PC-9 (cell line): ENCODE results near the gene SPART. TPM values are rescaled to one million over a fixed set of nuclear protein-coding genes. Genes with fewer than 3 reads are reported as not detected.

ENCODE experiments used
- BruUV-seq: library from RNA; stranded (reverse); fragments of 400-500 nt; replicated peaks from 2 replicates; lab custom pipeline; 2021; lab: Mats Ljungman, UMichigan
- CTCF ChIA-PET: fragments of 300-600 bp; sonication (Branson Sonifier 250); formaldehyde crosslinking; loops from one replicate; lab custom pipeline; 2022; ENCODE audit warnings: antibody characterized with exemption; lab: Charles Lee
- POLR2A ChIA-PET: fragments of 300-600 bp; sonication (Branson Sonifier 250); formaldehyde crosslinking; loops from one replicate; lab custom pipeline; 2022; ENCODE audit warnings: antibody characterized with exemption; ENCODE audit not compliant: unreplicated experiment; lab: Charles Lee
- DNase-seq, 2 experiments: peaks; one replicate each; pipeline versions ENCODE4 v3.0.0 to v3.0.0-alpha.2; 2015 to 2022; ENCODE audit warnings: mixed read lengths in 1 of 2
- H2AFZ ChIP-seq: fragments of 200-600 bp; sonication (generic); 2 replicates; pipeline ENCODE4 v1.8.1; 2017; ENCODE audit warnings: antibody characterized with exemption
- H3F3A ChIP-seq: fragments of 200-600 bp; sonication (generic); 2 replicates; pipeline ENCODE4 v1.8.1; 2017; ENCODE audit warnings: antibody characterized with exemption, mild to moderate bottlenecking, low read depth; ENCODE audit not compliant: insufficient read depth
- H3K27ac ChIP-seq: fragments of 200-600 bp; sonication (generic); 2 replicates; pipeline ENCODE4 v1.6.1; 2016; ENCODE audit warnings: mixed run types
- H3K27me3 ChIP-seq: fragments of 200-600 bp; sonication (generic); 2 replicates; pipeline ENCODE4 v1.6.1; 2016; ENCODE audit warnings: low read depth, mixed run types; ENCODE audit not compliant: insufficient read depth
- H3K36me3 ChIP-seq: fragments of 200-600 bp; sonication (generic); 2 replicates; pipeline ENCODE4 v1.6.1; 2016; ENCODE audit warnings: low read depth, mixed run types
- H3K4me1 ChIP-seq: fragments of 200-600 bp; sonication (generic); replicated peaks from 2 replicates; pipeline ENCODE4 v1.6.1; 2016; ENCODE audit warnings: mixed run types; ENCODE audit not compliant: insufficient read depth
- H3K4me2 ChIP-seq: fragments of 200-600 bp; sonication (generic); 2 replicates; pipeline ENCODE4 v1.6.1; 2017; ENCODE audit warnings: mixed run types
- H3K4me3 ChIP-seq: fragments of 200-600 bp; sonication (generic); 2 replicates; pipeline ENCODE4 v1.6.1; 2016; ENCODE audit warnings: mixed run types
- H3K79me2 ChIP-seq: fragments of 200-600 bp; sonication (generic); 2 replicates; pipeline ENCODE4 v1.6.1; 2017; ENCODE audit warnings: low read depth, mixed run types
- H3K9me2 ChIP-seq: fragments of 200-600 bp; sonication (generic); 2 replicates; pipeline ENCODE4 v1.8.1; 2017; ENCODE audit warnings: mild to moderate bottlenecking; ENCODE audit not compliant: insufficient read depth
- H3K9me3 ChIP-seq: fragments of 200-600 bp; sonication (generic); 2 replicates; pipeline ENCODE4 v1.8.1; 2016; ENCODE audit warnings: low read depth; ENCODE audit not compliant: insufficient read depth
- H4K20me1 ChIP-seq: fragments of 200-600 bp; sonication (generic); 2 replicates; pipeline ENCODE4 v1.8.1; 2017; ENCODE audit not compliant: insufficient read depth
- EZH2 ChIP-seq: fragments of 200-600 bp; sonication (generic); IDR thresholded peaks from 2 replicates; pipeline ENCODE4 v1.8.0; 2017; ENCODE audit warnings: antibody characterized with exemption, low read depth
- intact Hi-C: fragments of 100-400 bp; cut with micrococcal nuclease; formaldehyde crosslinking; loops from one replicate; pipeline ENCODE4 v1.10.0; 2022; ENCODE audit not compliant: unreplicated experiment
- total RNA-seq: library from RNA; stranded (reverse); gene quantifications from 2 replicates; pipeline ENCODE4 v1.2.3, GENCODE V29; 2021
- TF ChIP-seq, protein P1 (sequence below): fragments of 200-600 bp; sonication (generic); conservative IDR thresholded peaks from 2 replicates; pipeline ENCODE4 v1.6.1; 2017; ENCODE audit warnings: mixed run types, antibody characterized with exemption, mild to moderate bottlenecking, moderate library complexity

Gene SPART
- total RNA-seq, 1 experiment from 2014 or later, result 51.4 TPM

GRCh38 chr13:36343766-36344165 lies 2.4 kb downstream of the SPART start:
- peak overlapping the region; percentile 84 for H3K4me2 ChIP-seq
- ChIA-PET CTCF (interaction anchor here (0.7 kb wide), 1 partner anchor 555 kb away, joined by 6 read pairs; no protein-coding TSS in a partner anchor), POLR2A (interaction anchor here (0.6 kb wide), 1 partner anchor 1651 kb away, joined by 6 read pairs; no protein-coding TSS in a partner anchor)
- H3K79me2 ChIP-seq, result peaks cover 69% of the 10 kb centered on the region
- intact Hi-C loops, result loop anchor here (2.0 kb wide), 1 partner anchor 75 kb away; no protein-coding TSS in a partner anchor
- peak overlapping the region; percentile 92; the same call in 1 of the 2 replicates for H3K4me3 ChIP-seq
- H4K20me1 ChIP-seq, result peaks cover 6% of the 10 kb centered on the region; the same call in 1 of the 2 replicates
- DNase-seq, result no peak
- no peaks in the 10 kb centered on the region for H3K9me3 ChIP-seq
- no peaks in the 10 kb centered on the region for H3K27me3 ChIP-seq
- H3K27ac ChIP-seq, result peak overlapping the region; percentile 98
- no peaks in the 10 kb centered on the region for H3K36me3 ChIP-seq
- 0 out of 2 replicates have a peak, but pooled peaks cover 3% of the 10 kb centered on the region for H3K9me2 ChIP-seq
- no peak overlapping the region for H2AFZ ChIP-seq
- no TSS peak for BruUV-seq
- TF ChIP-seq, protein P1, sequence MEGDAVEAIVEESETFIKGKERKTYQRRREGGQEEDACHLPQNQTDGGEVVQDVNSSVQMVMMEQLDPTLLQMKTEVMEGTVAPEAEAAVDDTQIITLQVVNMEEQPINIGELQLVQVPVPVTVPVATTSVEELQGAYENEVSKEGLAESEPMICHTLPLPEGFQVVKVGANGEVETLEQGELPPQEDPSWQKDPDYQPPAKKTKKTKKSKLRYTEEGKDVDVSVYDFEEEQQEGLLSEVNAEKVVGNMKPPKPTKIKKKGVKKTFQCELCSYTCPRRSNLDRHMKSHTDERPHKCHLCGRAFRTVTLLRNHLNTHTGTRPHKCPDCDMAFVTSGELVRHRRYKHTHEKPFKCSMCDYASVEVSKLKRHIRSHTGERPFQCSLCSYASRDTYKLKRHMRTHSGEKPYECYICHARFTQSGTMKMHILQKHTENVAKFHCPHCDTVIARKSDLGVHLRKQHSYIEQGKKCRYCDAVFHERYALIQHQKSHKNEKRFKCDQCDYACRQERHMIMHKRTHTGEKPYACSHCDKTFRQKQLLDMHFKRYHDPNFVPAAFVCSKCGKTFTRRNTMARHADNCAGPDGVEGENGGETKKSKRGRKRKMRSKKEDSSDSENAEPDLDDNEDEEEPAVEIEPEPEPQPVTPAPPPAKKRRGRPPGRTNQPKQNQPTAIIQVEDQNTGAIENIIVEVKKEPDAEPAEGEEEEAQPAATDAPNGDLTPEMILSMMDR, result no peak
- no peak for TF ChIP-seq EZH2
- peaks cover 33% of the 10 kb centered on the region for H3K4me1 ChIP-seq
- peaks cover 23% of the 10 kb centered on the region for H3F3A ChIP-seq

DNA sequence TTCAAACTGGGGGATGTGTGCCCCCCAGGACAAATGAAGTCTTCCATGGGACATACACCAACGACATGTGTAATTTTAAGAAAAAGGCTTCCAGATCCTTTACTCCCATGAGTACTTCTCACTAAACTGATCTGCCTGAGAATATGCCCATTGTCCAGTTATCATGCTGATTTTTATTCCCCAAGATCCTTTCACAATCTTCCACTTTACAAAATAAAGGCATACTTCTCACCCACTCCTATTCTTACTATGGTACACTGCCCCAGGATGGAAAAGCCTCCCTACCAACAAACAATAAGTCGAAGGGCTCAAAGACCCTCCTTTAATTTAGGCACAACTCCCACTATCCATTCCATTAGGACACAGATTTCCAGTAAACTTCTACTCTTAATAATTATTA lies 3.5 kb downstream of the SPART start:
- H3K4me3 ChIP-seq, result no peak overlapping the region
- peaks cover 33% of the 10 kb centered on the region for H3K4me1 ChIP-seq
- H3K4me2 ChIP-seq, result 0 out of 2 replicates have a peak overlapping the region, but pooled peaks have one; percentile 14
- H3K79me2 ChIP-seq, result peaks cover 80% of the 10 kb centered on the region
- no peak overlapping the region for H3K27ac ChIP-seq
- H2AFZ ChIP-seq, result no peak overlapping the region
- POLR2A ChIA-PET, result interaction anchor here (0.7 kb wide), 1 partner anchor 361 kb away, joined by 3 read pairs; no protein-coding TSS in a partner anchor
- intact Hi-C loops, result no loop called here
- H3K9me3 ChIP-seq, result no peaks in the 10 kb centered on the region
- peaks cover 6% of the 10 kb centered on the region; the same call in 1 of the 2 replicates for H4K20me1 ChIP-seq
- CTCF ChIA-PET, result no interaction called here
- H3K9me2 ChIP-seq, result 0 out of 2 replicates have a peak, but pooled peaks cover 3% of the 10 kb centered on the region
- H3K36me3 ChIP-seq, result peaks cover 5% of the 10 kb centered on the region; the same call in 1 of the 2 replicates
- DNase-seq, result no peak
- H3F3A ChIP-seq, result peaks cover 23% of the 10 kb centered on the region
- TF ChIP-seq EZH2, result no peak
- TF ChIP-seq, protein P1, result no peak
- no TSS peak for BruUV-seq
- no peaks in the 10 kb centered on the region for H3K27me3 ChIP-seq

DNA sequence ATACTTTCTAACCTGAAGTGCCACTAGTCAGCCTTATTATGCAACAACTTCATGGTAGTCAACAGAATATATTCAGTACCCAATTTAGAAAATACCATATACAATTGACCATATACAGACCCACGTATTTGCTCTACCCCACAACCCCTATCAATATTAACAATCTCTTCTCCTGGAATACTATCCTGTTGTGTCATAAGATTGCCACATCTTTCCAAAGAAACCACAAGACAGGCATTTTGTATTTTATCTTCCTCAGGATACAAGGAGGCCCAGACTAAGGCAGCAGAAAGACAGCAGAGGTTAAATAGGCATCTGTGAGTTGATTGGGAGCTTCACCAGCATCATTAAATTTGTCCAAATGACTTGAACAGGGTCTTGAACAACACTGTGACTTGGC lies 4.5 kb downstream of the SPART start:
- Histone ChIP-seq H3K27me3 (no peaks in the 10 kb centered on the region), H3K36me3 (peaks cover 7% of the 10 kb centered on the region; the same call in 1 of the 2 replicates), H3K4me3 (0 out of 2 replicates have a peak overlapping the region, but pooled peaks have one; percentile 2), H3K4me1 (peaks cover 33% of the 10 kb centered on the region), H3K79me2 (peaks cover 90% of the 10 kb centered on the region), H3F3A (peaks cover 23% of the 10 kb centered on the region), H2AFZ (no peak overlapping the region), H4K20me1 (peaks cover 8% of the 10 kb centered on the region; the same call in 1 of the 2 replicates), H3K4me2 (peak overlapping the region; percentile 43), H3K27ac (peak overlapping the region; percentile 24; the same call in 1 of the 2 replicates), H3K9me3 (no peaks in the 10 kb centered on the region), H3K9me2 (0 out of 2 replicates have a peak, but pooled peaks cover 3% of the 10 kb centered on the region)
- CTCF ChIA-PET, result no interaction called here
- intact Hi-C loops, result no loop called here
- peak in 1 of 2 experiments; percentile 46 for DNase-seq
- TF ChIP-seq, protein P1, result no peak
- TF ChIP-seq EZH2, result no peak
- no TSS peak for BruUV-seq
- POLR2A ChIA-PET, result interaction anchor here (0.6 kb wide), 1 partner anchor 44 kb away, joined by 3 read pairs; no protein-coding TSS in a partner anchor
